ENCODE results near the gene CDK5RAP1. TPM values are rescaled to one million over a fixed set of nuclear protein-coding genes. Genes with fewer than 3 reads are reported as not detected.

The CDK5RAP1 gene
- total and polyA plus RNA-seq, 9 of the 15 experiments (the other 6 are each of a cell fraction or from before 2014, with no cell fraction given) = 41.6 to 127 (median 58.3) TPM

- no peaks in the 10 kb centered on the region for H3K79me2 ChIP-seq (ENCODE audit: control insufficient read depth, insufficient read depth, low read length)
- no peaks in the 10 kb centered on the region for H3K9me3 ChIP-seq (replicated peaks; ENCODE audit: control insufficient read depth, insufficient read depth, low read depth, low read length)
- ATAC-seq = no peak
- H2AFZ ChIP-seq (ENCODE audit: low read depth, low read length) = no peak overlapping the region
- no peak for TF ChIP-seq GATAD2A (IDR thresholded peaks at IDR 0.05)
- no peak for TF ChIP-seq SRSF3 (IDR thresholded peaks at IDR 0.05; ENCODE audit: insufficient read depth, low read length)
- no peak for TF ChIP-seq HNRNPLL (IDR thresholded peaks at IDR 0.05; ENCODE audit: low read depth, low read length, poor library complexity, severe bottlenecking)
- TF ChIP-seq RBM25 (IDR thresholded peaks at IDR 0.05; ENCODE audit: low read depth, low read length, severe bottlenecking) = peak; percentile 41
- no peak for TF ChIP-seq E4F1 (CRISPR knock-in tag; IDR thresholded peaks at IDR 0.05; ENCODE audit: borderline replicate concordance)
- TF ChIP-seq CBFB (CRISPR knock-in tag; IDR thresholded peaks at IDR 0.05) = no peak
- no peak for TF ChIP-seq C11orf30 (IDR thresholded peaks at IDR 0.05; ENCODE audit: low read depth)
- TF ChIP-seq ZFP91 (CRISPR knock-in tag; IDR thresholded peaks at IDR 0.05) = no peak
- no peak for TF ChIP-seq SREBF1 (IDR thresholded peaks at IDR 0.05; ENCODE audit: borderline replicate concordance, low read depth, low read length)
- no peak for DNase-seq (ENCODE audit: extremely low read depth in 1 of 4, low spot score in 3 of 4)
- no peak for FAIRE-seq
- peaks cover 9% of the 10 kb centered on the region; the same call in 1 of the 2 replicates for H4K20me1 ChIP-seq (replicated peaks; ENCODE audit: control insufficient read depth, insufficient read depth, low read length)
- peaks cover 3% of the 10 kb centered on the region for H3K9me1 ChIP-seq (ENCODE audit: control insufficient read depth, insufficient read depth, low read length)
- H3K27ac ChIP-seq (ENCODE audit: extremely low read depth, low read depth, low read length) = no peak overlapping the region
- CTCF ChIA-PET (ENCODE audit: low intra/inter-chr PET ratio) = no interaction called here
- no peak overlapping the region for H3K4me2 ChIP-seq (ENCODE audit: insufficient read depth, low read length)
- BruUV-seq (replicated peaks) = no TSS peak
- POLR2A ChIA-PET = no interaction called here
- WGBS (ENCODE audit: insufficient coverage, low coverage, missing lambda C conversion rate) = 35% methylated on average over 3 of the region's 3 CpGs
- peaks cover 11 to 30% of the 10 kb centered on the region in 2 experiments; a peak in 4 of 5 replicates for H3K27me3 ChIP-seq (ENCODE audit: control insufficient read depth in 2 of 2, insufficient read depth in 2 of 2, low read length in 2 of 2)
- peaks cover 10 to 16% of the 10 kb centered on the region in 2 experiments; a peak in 4 of 5 replicates for H3K4me1 ChIP-seq (replicated peaks in 1 of 2; ENCODE audit: control insufficient read depth in 2 of 2, insufficient read depth in 2 of 2, low read length in 2 of 2)
- in situ Hi-C loops (cut with MboI) = no loop called here
- no peaks in the 10 kb centered on the region for H3K36me3 ChIP-seq (ENCODE audit: control insufficient read depth, insufficient read depth, low read length)
- no peak overlapping the region for H3K4me3 ChIP-seq
- H3K9ac ChIP-seq (ENCODE audit: insufficient read depth in 1 of 2, low read depth in 2 of 2, low read length in 2 of 2) = no peak overlapping the region
- intact Hi-C loops (cut with micrococcal nuclease) = no loop called here
Measured at GRCh38 chr20:33336375-33336774, 64.9 kb downstream of the CDK5RAP1 start.
